RWPE1 (cell line): Measurements from ENCODE around the gene MYO7B.
"Not testable (repeated sequence)": the region's sequence is repeated elsewhere in the genome, so short reads cannot be mapped to it uniquely, and the experiment has no call there.

Source experiments
- CTCF ChIA-PET: fragments of 350-600 bp; sonication (Branson Sonifier 250); formaldehyde crosslinking; extraction: SDS; loops from one replicate; lab custom pipeline; 2021; lab: Yijun Ruan, JAX
- POLR2A ChIA-PET: fragments of 400-600 bp; formaldehyde crosslinking; extraction: SDS; loops from one replicate; lab custom pipeline; 2020; ENCODE audit warnings: antibody characterized with exemption; ENCODE audit not compliant: low non-redundant PET; lab: Yijun Ruan, JAX
- DNase-seq: peaks from one replicate; pipeline ENCODE4 v3.0.0; 2012; ENCODE audit warnings: low spot score
- H3K27ac ChIP-seq: fragments of 450-650 bp; 2 replicates; pipeline ENCODE4 v1.5.1; 2017
- CTCF ChIP-seq: fragments of 450-650 bp; conservative IDR thresholded peaks from 2 replicates; pipeline ENCODE4 v1.5.1; 2017; ENCODE audit warnings: low read depth, mild to moderate bottlenecking

MYO7B gene

GRCh38 chr2:127535918-127536317 is 435 bp downstream of the MYO7B start:
- TF ChIP-seq CTCF, result no peak
- ChIA-PET CTCF (no interaction called here), POLR2A (no interaction called here)

GRCh38 chr2:127536707-127537541 is 1.4 kb downstream of the MYO7B start:
- CTCF ChIA-PET, result no interaction called here
- no peak overlapping the region for H3K27ac ChIP-seq
- TF ChIP-seq CTCF, result no peak
- no peak for DNase-seq
- POLR2A ChIA-PET, result no interaction called here

More at GRCh38 chr2:127535918-127536317, 435 bp downstream of the MYO7B start:
- no peak overlapping the region for H3K27ac ChIP-seq
- no peak for DNase-seq

DNA sequence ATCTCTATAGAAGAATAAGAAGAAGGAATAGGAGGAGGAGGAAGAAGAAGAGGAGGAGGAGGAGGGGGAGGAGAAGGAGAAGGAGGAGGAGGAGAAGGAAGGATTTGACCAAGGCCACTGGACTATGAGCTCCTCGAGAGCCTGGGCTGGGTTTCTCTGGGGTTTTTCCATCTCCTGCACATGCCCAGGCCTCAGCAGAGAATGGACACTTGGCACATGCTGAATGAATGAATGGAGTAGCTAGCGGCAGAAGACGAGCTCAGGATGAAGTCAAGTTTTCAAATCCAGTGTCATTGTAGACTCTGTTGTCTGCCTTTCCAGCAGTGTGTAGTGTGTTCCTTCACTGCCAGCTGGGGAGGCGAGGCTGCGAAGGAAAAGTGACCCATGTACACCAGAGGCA is 2.2 kb downstream of the MYO7B start:
- no peak for TF ChIP-seq CTCF
- H3K27ac ChIP-seq, result no peak overlapping the region
- POLR2A ChIA-PET, result no interaction called here
- no peak for DNase-seq
- CTCF ChIA-PET, result no interaction called here

DNA sequence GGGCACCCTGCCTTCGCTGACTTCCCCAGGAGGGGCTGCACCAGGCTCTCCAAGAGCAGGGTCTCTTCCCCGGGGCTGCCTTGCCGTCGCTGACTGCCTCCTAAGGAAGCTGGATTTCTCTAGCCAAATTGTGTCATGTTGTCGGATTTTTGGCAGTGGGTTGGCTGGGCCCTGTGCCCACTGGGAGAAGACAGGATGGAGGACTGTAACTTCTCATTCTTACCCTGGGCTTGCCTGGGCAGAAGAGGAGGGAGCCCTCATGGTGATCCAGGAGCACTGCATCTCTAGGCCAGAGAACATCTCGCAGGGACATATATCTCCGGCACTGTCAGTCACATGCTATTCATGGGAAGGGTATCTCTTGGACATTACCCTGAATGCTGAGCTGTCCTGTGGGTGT is 6.3 kb downstream of the MYO7B start:
- H3K27ac ChIP-seq, result no peak overlapping the region
- ChIA-PET CTCF (interaction anchor here (0.9 kb wide), 1 partner anchor 50 kb away, joined by 3 read pairs; no protein-coding TSS in a partner anchor), POLR2A (no interaction called here)
- TF ChIP-seq CTCF, result no peak
- DNase-seq, result no peak

- CTCF ChIA-PET, result interaction anchor here (0.9 kb wide), 1 partner anchor 50 kb away, joined by 3 read pairs; no protein-coding TSS in a partner anchor
- POLR2A ChIA-PET, result no interaction called here
- no peak overlapping the region for H3K27ac ChIP-seq
- TF ChIP-seq CTCF, result no peak
- no peak for DNase-seq
Measured at GRCh38 chr2:127542231-127542630, 6.7 kb downstream of the MYO7B start.

GRCh38 chr2:127543013-127543501 is 7.6 kb downstream of the MYO7B start:
- CTCF ChIA-PET, H3K27ac ChIP-seq, POLR2A ChIA-PET, DNase-seq: not testable (repeated sequence)

GRCh38 chr2:127545189-127545588 is 9.7 kb downstream of the MYO7B start:
- TF ChIP-seq CTCF, result no peak
- DNase-seq, result no peak
- H3K27ac ChIP-seq, result no peak overlapping the region
- ChIA-PET CTCF (no interaction called here), POLR2A (no interaction called here)
